ENCODE results near the gene ASB4. TPM values are rescaled to one million over a fixed set of nuclear protein-coding genes. Genes with fewer than 3 reads are reported as not detected.
"Not testable (repeated sequence)": the region's sequence is repeated elsewhere in the genome, so short reads cannot be mapped to it uniquely, and the experiment has no call there.

The ASB4 gene
- total and polyA plus RNA-seq, 11 donors, result 0.18 to 11.5 (median 3.1) TPM

DNA sequence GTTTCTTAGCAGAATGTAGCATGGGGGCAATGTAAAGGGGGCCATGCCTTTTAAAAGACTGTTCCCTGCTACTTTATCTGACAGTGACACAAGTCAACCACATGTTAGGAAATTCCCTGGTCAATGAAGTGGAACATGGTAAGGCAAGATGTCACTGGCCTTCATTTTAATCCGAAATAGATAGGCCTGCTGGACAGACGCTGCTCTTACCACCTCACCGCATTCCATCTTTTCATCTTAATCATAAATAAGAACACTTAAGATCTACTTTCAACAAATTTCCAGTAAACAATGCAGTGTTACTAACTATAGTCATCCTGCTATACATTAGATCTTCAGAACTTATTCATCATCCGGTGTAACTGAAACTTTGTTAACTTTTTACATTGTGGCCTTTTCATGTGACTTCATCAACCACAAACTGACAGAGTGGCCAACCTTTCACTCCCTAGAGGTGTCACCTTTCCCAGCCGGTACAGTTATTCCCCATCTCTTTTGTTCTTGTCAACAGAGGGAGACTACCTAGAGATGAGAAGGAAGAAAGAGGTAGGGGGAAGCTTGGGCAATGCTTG lies 15.6 kb downstream of the ASB4 start:
- Histone ChIP-seq H3K27me3 (no peaks in the 10 kb centered on the region), H3K36me3 (no peaks in the 10 kb centered on the region), H3K27ac (no peak overlapping the region), H3K4me3 (no peak overlapping the region), H3K4me1 (peaks cover 0 to 4% (median 0%) of the 10 kb centered on the region in 12 donors), H3K9me3 (no peaks in the 10 kb centered on the region)
- DNase-seq, result no peak
- WGBS, 4 donors, result 67 to 85% (median 79%) methylated on average over 5 of the region's 5 CpGs
- no peak for ATAC-seq
- TF ChIP-seq, protein P1, sequence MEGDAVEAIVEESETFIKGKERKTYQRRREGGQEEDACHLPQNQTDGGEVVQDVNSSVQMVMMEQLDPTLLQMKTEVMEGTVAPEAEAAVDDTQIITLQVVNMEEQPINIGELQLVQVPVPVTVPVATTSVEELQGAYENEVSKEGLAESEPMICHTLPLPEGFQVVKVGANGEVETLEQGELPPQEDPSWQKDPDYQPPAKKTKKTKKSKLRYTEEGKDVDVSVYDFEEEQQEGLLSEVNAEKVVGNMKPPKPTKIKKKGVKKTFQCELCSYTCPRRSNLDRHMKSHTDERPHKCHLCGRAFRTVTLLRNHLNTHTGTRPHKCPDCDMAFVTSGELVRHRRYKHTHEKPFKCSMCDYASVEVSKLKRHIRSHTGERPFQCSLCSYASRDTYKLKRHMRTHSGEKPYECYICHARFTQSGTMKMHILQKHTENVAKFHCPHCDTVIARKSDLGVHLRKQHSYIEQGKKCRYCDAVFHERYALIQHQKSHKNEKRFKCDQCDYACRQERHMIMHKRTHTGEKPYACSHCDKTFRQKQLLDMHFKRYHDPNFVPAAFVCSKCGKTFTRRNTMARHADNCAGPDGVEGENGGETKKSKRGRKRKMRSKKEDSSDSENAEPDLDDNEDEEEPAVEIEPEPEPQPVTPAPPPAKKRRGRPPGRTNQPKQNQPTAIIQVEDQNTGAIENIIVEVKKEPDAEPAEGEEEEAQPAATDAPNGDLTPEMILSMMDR (IDR thresholded peaks at IDR 0.05), result no peak
- TF ChIP-seq POLR2A (IDR thresholded peaks at IDR 0.05), result no peak
- intact Hi-C loops (cut with DNase I), result no loop called here

DNA sequence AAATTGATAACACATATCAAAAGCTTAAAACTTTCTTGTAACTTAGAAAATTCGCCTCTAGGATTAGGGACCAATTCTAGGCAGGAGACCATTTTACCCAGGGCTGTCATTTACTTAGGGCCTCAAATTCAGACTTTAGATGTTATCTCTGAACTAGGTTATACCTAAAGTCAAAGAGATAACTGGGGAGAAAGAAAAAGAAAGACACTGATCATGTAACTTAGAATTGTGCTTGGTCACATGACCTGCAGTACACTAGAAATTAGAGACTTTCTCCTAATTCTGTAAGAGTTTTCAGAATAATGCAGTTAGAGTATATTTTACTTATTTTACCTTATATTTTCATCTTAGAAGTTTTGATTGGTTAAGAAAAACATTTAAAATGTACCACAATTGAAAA lies 16.7 kb downstream of the ASB4 start:
- 84 to 100% (median 93%) methylated on average over 1 of the region's 1 CpG for WGBS, 4 donors
- intact Hi-C loops (cut with DNase I), result no loop called here
- TF ChIP-seq, protein P1 (IDR thresholded peaks at IDR 0.05), result no peak
- TF ChIP-seq POLR2A (IDR thresholded peaks at IDR 0.05), result no peak

DNA sequence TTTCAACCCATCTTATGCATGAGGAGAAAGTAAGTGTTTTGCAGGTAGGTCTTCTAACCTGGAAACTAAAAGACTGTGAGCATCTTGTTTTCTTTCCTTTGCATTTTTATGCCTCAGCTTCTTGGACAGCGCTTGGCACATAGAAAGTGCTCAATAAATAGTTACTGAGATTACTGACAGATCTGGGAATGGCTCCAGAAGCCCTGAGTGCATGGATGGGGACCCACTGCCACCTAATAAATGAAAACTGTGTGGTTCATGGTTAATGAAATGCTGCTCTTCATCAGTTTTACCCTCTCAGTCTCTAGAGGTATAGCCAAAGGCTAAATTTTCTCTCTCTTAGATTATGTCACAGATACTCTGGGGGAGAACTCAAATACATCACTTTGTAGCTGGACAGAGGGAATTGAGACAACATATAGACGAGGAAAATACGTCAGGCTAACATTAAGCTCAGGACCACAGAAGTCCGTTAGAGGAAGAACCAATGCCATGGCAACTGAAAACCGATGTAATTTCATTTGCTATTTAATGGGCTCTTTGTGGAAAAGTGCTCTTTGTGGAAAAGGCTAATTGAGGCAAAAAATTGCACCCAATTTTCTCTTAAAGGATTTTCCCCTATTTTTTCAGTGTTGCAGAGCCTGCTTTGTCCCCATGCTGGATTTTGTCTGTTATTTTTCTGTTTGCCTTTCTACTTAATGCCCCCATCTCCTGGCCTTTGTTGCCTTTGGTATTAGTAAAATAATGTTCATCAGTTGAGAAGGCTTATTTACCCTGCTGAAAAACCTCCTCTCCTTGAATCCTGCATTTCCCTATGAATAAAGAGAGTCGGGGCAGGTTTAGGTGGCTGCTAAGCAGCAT lies 17.8 kb downstream of the ASB4 start:
- WGBS, 4 donors, result 82 to 87% (median 84%) methylated on average over 6 of the region's 6 CpGs
- Histone ChIP-seq H3K27ac (no peak overlapping the region), H3K4me1 (peaks cover 0 to 4% (median 0%) of the 10 kb centered on the region in 12 donors), H3K4me3 (no peak overlapping the region), H3K27me3 (peaks cover 0 to 4% (median 0%) of the 10 kb centered on the region in 9 donors), H3K9me3 (no peaks in the 10 kb centered on the region), H3K36me3 (no peaks in the 10 kb centered on the region)
- ATAC-seq (no peak), DNase-seq (no peak)
- no peak for TF ChIP-seq POLR2A (IDR thresholded peaks at IDR 0.05)
- TF ChIP-seq, protein P1 (IDR thresholded peaks at IDR 0.05), result no peak
- intact Hi-C loops (cut with DNase I), result no loop called here

More for the DNA sequence above, 16.7 kb downstream of the ASB4 start:
- Histone ChIP-seq H3K4me1 (peaks cover 0 to 4% (median 0%) of the 10 kb centered on the region in 12 donors), H3K9me3 (no peaks in the 10 kb centered on the region), H3K4me3 (no peak overlapping the region), H3K27ac (no peak overlapping the region), H3K36me3 (no peaks in the 10 kb centered on the region), H3K27me3 (peaks cover 0 to 4% (median 0%) of the 10 kb centered on the region in 9 donors)
- no peak for ATAC-seq
- no peak for DNase-seq

GRCh38 chr7:95504132-95504588 lies 18.4 kb downstream of the ASB4 start:
- intact Hi-C loops (cut with DNase I); H3K4me1 ChIP-seq; DNase-seq; H3K27me3 ChIP-seq; H3K9me3 ChIP-seq; H3K36me3 ChIP-seq; H3K4me3 ChIP-seq; H3K27ac ChIP-seq; ATAC-seq: not testable (repeated sequence)
- WGBS, 4 donors, result 91 to 94% (median 92%) methylated on average over 7 of the region's 7 CpGs

All from heart left ventricle (tissue), 16 donors.